ENCODE results near the gene PASK. TPM values are rescaled to one million over a fixed set of nuclear protein-coding genes. Genes with fewer than 3 reads are reported as not detected.

Gene PASK
- total and polyA plus RNA-seq, 2 donors from 2014 or later, result 3.1 to 26.0 TPM

DNA sequence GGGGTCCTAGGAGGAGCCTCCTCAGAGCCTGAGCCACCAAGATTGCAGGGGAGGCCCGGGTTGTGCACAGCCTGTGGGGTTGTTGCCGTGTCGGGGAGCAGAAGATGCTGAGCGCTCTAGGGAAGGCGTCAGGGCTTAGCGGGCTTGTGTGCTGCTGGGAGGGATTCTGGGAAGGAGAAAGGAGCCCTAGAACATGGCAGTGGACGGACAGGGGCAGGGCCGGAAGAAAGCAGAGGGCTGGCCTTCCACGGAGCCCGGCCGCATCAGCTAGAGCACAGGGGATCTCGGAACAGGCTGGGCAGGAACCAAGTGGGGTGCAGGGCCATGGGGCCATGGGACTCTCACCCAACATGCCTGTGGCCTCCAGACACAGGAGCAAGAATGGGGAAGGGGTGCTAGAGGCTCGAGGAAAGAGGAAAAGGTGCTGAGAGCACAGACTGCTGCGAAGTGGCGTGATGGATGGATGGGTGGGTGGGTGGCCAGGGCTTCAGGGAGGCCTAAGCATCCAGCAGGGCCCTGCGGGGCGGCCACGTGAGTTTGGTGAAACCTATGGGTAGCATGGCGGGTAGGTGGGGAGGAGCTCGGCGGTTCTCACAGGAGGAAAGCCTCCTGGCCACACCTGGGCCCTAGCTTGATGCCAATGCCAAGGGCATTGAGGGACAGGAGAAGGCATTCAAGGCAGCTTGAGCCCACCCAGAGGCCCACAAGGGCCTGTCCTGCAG, 82.9 kb downstream of the PASK start:
- Histone ChIP-seq H3K9me3 (ENCODE audit: control insufficient read depth in 2 of 3, insufficient read depth in 1 of 3, low read length in 3 of 3) (no peaks in the 10 kb centered on the region), H3K27ac (ENCODE audit: low read depth in 2 of 2, low read length in 2 of 2) (no peak overlapping the region), H3K9ac (ENCODE audit: low read length in 3 of 3) (no peak overlapping the region), H3K36me3 (ENCODE audit: control insufficient read depth in 2 of 3, insufficient read depth in 3 of 3, low read length in 3 of 3) (no peaks in the 10 kb centered on the region), H3K4me1 (ENCODE audit: control insufficient read depth in 2 of 3, insufficient read depth in 2 of 3, low read depth in 1 of 3, low read length in 3 of 3) (peaks cover 0 to 2% (median 0%) of the 10 kb centered on the region in 3 donors), H3K27me3 (ENCODE audit: control insufficient read depth, insufficient read depth, low read length) (no peaks in the 10 kb centered on the region), H3K4me3 (ENCODE audit: low read length in 3 of 3) (no peak overlapping the region)
- intact Hi-C loops (cut with DNase I), result loop anchor here (10.0 kb wide), 1 partner anchor 212 kb away; no protein-coding TSS in a partner anchor
- FAIRE-seq, result no peak
- TF ChIP-seq, protein P1, sequence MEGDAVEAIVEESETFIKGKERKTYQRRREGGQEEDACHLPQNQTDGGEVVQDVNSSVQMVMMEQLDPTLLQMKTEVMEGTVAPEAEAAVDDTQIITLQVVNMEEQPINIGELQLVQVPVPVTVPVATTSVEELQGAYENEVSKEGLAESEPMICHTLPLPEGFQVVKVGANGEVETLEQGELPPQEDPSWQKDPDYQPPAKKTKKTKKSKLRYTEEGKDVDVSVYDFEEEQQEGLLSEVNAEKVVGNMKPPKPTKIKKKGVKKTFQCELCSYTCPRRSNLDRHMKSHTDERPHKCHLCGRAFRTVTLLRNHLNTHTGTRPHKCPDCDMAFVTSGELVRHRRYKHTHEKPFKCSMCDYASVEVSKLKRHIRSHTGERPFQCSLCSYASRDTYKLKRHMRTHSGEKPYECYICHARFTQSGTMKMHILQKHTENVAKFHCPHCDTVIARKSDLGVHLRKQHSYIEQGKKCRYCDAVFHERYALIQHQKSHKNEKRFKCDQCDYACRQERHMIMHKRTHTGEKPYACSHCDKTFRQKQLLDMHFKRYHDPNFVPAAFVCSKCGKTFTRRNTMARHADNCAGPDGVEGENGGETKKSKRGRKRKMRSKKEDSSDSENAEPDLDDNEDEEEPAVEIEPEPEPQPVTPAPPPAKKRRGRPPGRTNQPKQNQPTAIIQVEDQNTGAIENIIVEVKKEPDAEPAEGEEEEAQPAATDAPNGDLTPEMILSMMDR (IDR thresholded peaks at IDR 0.05; ENCODE audit: borderline replicate concordance, extremely low read depth, insufficient read depth), result no peak
- peak in 1 of 5 donors; percentile 67 for DNase-seq

DNA sequence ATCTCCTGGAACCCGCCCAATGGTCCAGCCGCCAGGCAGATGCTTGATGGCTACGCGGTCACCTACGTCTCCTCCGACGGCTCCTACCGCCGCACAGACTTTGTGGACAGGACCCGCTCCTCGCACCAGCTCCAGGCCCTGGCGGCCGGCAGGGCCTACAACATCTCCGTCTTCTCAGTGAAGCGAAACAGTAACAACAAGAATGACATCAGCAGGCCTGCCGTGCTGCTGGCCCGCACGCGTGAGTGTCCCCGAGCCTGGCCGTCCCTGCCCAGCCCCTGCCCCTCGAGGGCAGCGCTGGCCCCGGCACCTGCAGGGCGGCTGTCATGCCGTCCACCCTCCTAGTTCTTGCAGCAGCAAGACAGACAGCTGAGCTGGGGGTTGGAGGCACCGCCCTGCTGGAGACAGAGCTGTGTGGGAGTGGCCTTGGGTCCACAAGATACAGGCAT, 83.9 kb downstream of the PASK start:
- FAIRE-seq (no peak), DNase-seq (peak in 4 of 5 donors; percentile 47 to 78 (median 58))
- H3K9ac ChIP-seq (ENCODE audit: low read length in 3 of 3), result no peak overlapping the region
- no peaks in the 10 kb centered on the region for H3K27me3 ChIP-seq (ENCODE audit: control insufficient read depth, insufficient read depth, low read length)
- no peak overlapping the region for H3K4me3 ChIP-seq (ENCODE audit: low read length in 3 of 3)
- intact Hi-C loops (cut with DNase I), result loop anchor here (10.0 kb wide), 1 partner anchor 211 kb away; no protein-coding TSS in a partner anchor
- TF ChIP-seq, protein P1 (IDR thresholded peaks at IDR 0.05; ENCODE audit: borderline replicate concordance, extremely low read depth, insufficient read depth), result no peak
- no peak overlapping the region for H3K27ac ChIP-seq (ENCODE audit: low read depth in 2 of 2, low read length in 2 of 2)
- no peaks in the 10 kb centered on the region for H3K9me3 ChIP-seq (ENCODE audit: control insufficient read depth in 2 of 3, insufficient read depth in 1 of 3, low read length in 3 of 3)
- no peaks in the 10 kb centered on the region for H3K36me3 ChIP-seq (ENCODE audit: control insufficient read depth in 2 of 3, insufficient read depth in 3 of 3, low read length in 3 of 3)
- H3K4me1 ChIP-seq (ENCODE audit: control insufficient read depth in 2 of 3, insufficient read depth in 2 of 3, low read depth in 1 of 3, low read length in 3 of 3), result peaks cover 0 to 2% (median 0%) of the 10 kb centered on the region in 3 donors

DNA sequence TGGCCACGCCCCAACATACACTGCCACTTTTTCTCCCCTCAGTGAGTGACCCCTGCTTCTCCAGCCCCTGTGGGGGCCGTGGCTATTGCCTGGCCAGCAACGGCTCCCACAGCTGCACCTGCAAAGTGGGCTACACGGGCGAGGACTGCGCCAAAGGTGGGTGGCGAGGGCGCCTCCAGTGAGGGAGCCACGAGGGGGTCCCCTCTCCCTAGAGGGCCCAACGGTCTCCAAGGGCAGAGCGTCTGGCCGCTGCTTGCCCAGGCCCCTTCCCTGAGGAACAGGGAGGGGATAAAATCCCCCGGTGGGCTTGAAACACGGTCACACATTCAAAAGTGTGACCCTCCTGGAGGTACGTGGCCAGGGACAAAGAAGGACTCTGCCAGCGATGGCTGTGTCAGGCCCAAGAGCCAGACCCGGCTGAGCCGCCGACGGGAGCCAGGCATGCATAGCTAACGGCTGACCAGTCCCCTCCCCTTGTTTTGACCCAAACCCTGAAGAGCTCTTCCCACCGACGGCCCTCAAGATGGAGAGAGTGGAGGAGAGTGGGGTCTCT, 84.4 kb downstream of the PASK start:
- Histone ChIP-seq H3K4me1 (ENCODE audit: control insufficient read depth in 2 of 3, insufficient read depth in 2 of 3, low read depth in 1 of 3, low read length in 3 of 3) (peaks cover 0 to 2% (median 0%) of the 10 kb centered on the region in 3 donors), H3K9ac (ENCODE audit: low read length in 3 of 3) (no peak overlapping the region), H3K9me3 (ENCODE audit: control insufficient read depth in 2 of 3, insufficient read depth in 1 of 3, low read length in 3 of 3) (no peaks in the 10 kb centered on the region), H3K27me3 (ENCODE audit: control insufficient read depth, insufficient read depth, low read length) (no peaks in the 10 kb centered on the region), H3K4me3 (ENCODE audit: low read length in 3 of 3) (no peak overlapping the region), H3K36me3 (ENCODE audit: control insufficient read depth in 2 of 3, insufficient read depth in 3 of 3, low read length in 3 of 3) (no peaks in the 10 kb centered on the region), H3K27ac (ENCODE audit: low read depth in 2 of 2, low read length in 2 of 2) (no peak overlapping the region)
- intact Hi-C loops (cut with DNase I), result loop anchor here (10.0 kb wide), 1 partner anchor 210 kb away; no protein-coding TSS in a partner anchor
- peak in 1 of 5 donors; percentile 66 for DNase-seq
- FAIRE-seq, result no peak
- TF ChIP-seq, protein P1 (IDR thresholded peaks at IDR 0.05; ENCODE audit: borderline replicate concordance, extremely low read depth, insufficient read depth), result no peak

All from kidney (tissue), 14 donors.